ENCODE data around the gene IGF1R.

IGF1R gene

GRCh38 chr15:98760975-98761374 is 112.6 kb downstream of the IGF1R start:
- Mint-ChIP-seq H3K27me3 (peaks cover 20% of the 10 kb centered on the region), H3K9me3 (no peaks in the 10 kb centered on the region), H3K27ac (ENCODE audit: low read depth) (no peak overlapping the region), H3K4me1 (no peaks in the 10 kb centered on the region), H3K4me3 (no peak overlapping the region), H3K36me3 (ENCODE audit: insufficient read depth) (peaks cover 2% of the 10 kb centered on the region)
- no peak for ATAC-seq (replicated peaks; ENCODE audit: extremely low read depth, poor library complexity, severe bottlenecking)
- no peak for DNase-seq (ENCODE audit: low spot score in 2 of 2)

- ATAC-seq (replicated peaks; ENCODE audit: extremely low read depth, poor library complexity, severe bottlenecking), result no peak
- H3K4me3 Mint-ChIP-seq, result no peak overlapping the region
- no peaks in the 10 kb centered on the region for H3K9me3 Mint-ChIP-seq
- no peaks in the 10 kb centered on the region for H3K4me1 Mint-ChIP-seq
- peaks cover 2% of the 10 kb centered on the region for H3K36me3 Mint-ChIP-seq (ENCODE audit: insufficient read depth)
- no peak overlapping the region for H3K27ac Mint-ChIP-seq (ENCODE audit: low read depth)
- peaks cover 40% of the 10 kb centered on the region for H3K27me3 Mint-ChIP-seq
- DNase-seq (ENCODE audit: low spot score in 2 of 2), result no peak
These were observed 114.8 kb downstream of the IGF1R start for GRCh38 chr15:98763179-98763578.

GRCh38 chr15:98764291-98764690 is 116.0 kb downstream of the IGF1R start:
- Mint-ChIP-seq H3K4me3 (no peak overlapping the region), H3K4me1 (no peaks in the 10 kb centered on the region), H3K9me3 (no peaks in the 10 kb centered on the region), H3K36me3 (ENCODE audit: insufficient read depth) (peaks cover 2% of the 10 kb centered on the region), H3K27me3 (peaks cover 30% of the 10 kb centered on the region), H3K27ac (ENCODE audit: low read depth) (no peak overlapping the region)
- ATAC-seq (replicated peaks; ENCODE audit: extremely low read depth, poor library complexity, severe bottlenecking), result no peak
- no peak for DNase-seq (ENCODE audit: low spot score in 2 of 2)

- peaks cover 43% of the 10 kb centered on the region for H3K27me3 Mint-ChIP-seq
- no peak for ATAC-seq (replicated peaks; ENCODE audit: extremely low read depth, poor library complexity, severe bottlenecking)
- peaks cover 2% of the 10 kb centered on the region for H3K36me3 Mint-ChIP-seq (ENCODE audit: insufficient read depth)
- no peak for DNase-seq (ENCODE audit: low spot score in 2 of 2)
- H3K27ac Mint-ChIP-seq (ENCODE audit: low read depth), result no peak overlapping the region
- H3K9me3 Mint-ChIP-seq, result no peaks in the 10 kb centered on the region
- H3K4me3 Mint-ChIP-seq, result no peak overlapping the region
- H3K4me1 Mint-ChIP-seq, result no peaks in the 10 kb centered on the region
These were observed 117.3 kb downstream of the IGF1R start for GRCh38 chr15:98765610-98766009.

- Mint-ChIP-seq H3K4me1 (no peaks in the 10 kb centered on the region), H3K9me3 (no peaks in the 10 kb centered on the region), H3K27ac (ENCODE audit: low read depth) (no peak overlapping the region), H3K36me3 (ENCODE audit: insufficient read depth) (peaks cover 2% of the 10 kb centered on the region), H3K27me3 (peaks cover 55% of the 10 kb centered on the region), H3K4me3 (no peak overlapping the region)
- ATAC-seq (replicated peaks; ENCODE audit: extremely low read depth, poor library complexity, severe bottlenecking) (no peak), DNase-seq (ENCODE audit: low spot score in 2 of 2) (no peak)
These were observed 119.4 kb downstream of the IGF1R start for GRCh38 chr15:98767692-98768091.

GRCh38 chr15:98769867-98770266 is 121.5 kb downstream of the IGF1R start:
- no peaks in the 10 kb centered on the region for H3K4me1 Mint-ChIP-seq
- DNase-seq (ENCODE audit: low spot score in 2 of 2) (no peak), ATAC-seq (replicated peaks; ENCODE audit: extremely low read depth, poor library complexity, severe bottlenecking) (no peak)
- H3K9me3 Mint-ChIP-seq, result no peaks in the 10 kb centered on the region
- peaks cover 2% of the 10 kb centered on the region for H3K36me3 Mint-ChIP-seq (ENCODE audit: insufficient read depth)
- H3K27me3 Mint-ChIP-seq, result peaks cover 75% of the 10 kb centered on the region
- no peak overlapping the region for H3K27ac Mint-ChIP-seq (ENCODE audit: low read depth)
- no peak overlapping the region for H3K4me3 Mint-ChIP-seq

- no peak overlapping the region for H3K27ac Mint-ChIP-seq (ENCODE audit: low read depth)
- peaks cover 73% of the 10 kb centered on the region for H3K27me3 Mint-ChIP-seq
- no peaks in the 10 kb centered on the region for H3K4me1 Mint-ChIP-seq
- H3K9me3 Mint-ChIP-seq, result no peaks in the 10 kb centered on the region
- DNase-seq (ENCODE audit: low spot score in 2 of 2), result no peak
- no peak overlapping the region for H3K4me3 Mint-ChIP-seq
- no peak for ATAC-seq (replicated peaks; ENCODE audit: extremely low read depth, poor library complexity, severe bottlenecking)
- H3K36me3 Mint-ChIP-seq (ENCODE audit: insufficient read depth), result no peaks in the 10 kb centered on the region
These were observed 122.6 kb downstream of the IGF1R start for GRCh38 chr15:98770984-98771383.

- no peak overlapping the region for H3K27ac Mint-ChIP-seq (ENCODE audit: low read depth)
These were observed 123.2 kb downstream of the IGF1R start for GRCh38 chr15:98771541-98771940.

GRCh38 chr15:98772895-98773294 is 124.6 kb downstream of the IGF1R start:
- no peak for ATAC-seq (replicated peaks; ENCODE audit: extremely low read depth, poor library complexity, severe bottlenecking)
- DNase-seq (ENCODE audit: low spot score in 2 of 2), result no peak
- no peak overlapping the region for H3K27ac Mint-ChIP-seq (ENCODE audit: low read depth)
- H3K4me3 Mint-ChIP-seq, result no peak overlapping the region
- H3K27me3 Mint-ChIP-seq, result peaks cover 69% of the 10 kb centered on the region
- no peaks in the 10 kb centered on the region for H3K9me3 Mint-ChIP-seq
- H3K36me3 Mint-ChIP-seq (ENCODE audit: insufficient read depth), result no peaks in the 10 kb centered on the region
- H3K4me1 Mint-ChIP-seq, result no peaks in the 10 kb centered on the region

More at GRCh38 chr15:98771541-98771940, 123.2 kb downstream of the IGF1R start:
- Mint-ChIP-seq H3K4me1 (no peaks in the 10 kb centered on the region), H3K27me3 (peaks cover 69% of the 10 kb centered on the region), H3K36me3 (ENCODE audit: insufficient read depth) (no peaks in the 10 kb centered on the region), H3K9me3 (no peaks in the 10 kb centered on the region), H3K4me3 (no peak overlapping the region)
- DNase-seq (ENCODE audit: low spot score in 2 of 2) (no peak), ATAC-seq (replicated peaks; ENCODE audit: extremely low read depth, poor library complexity, severe bottlenecking) (no peak)

- Mint-ChIP-seq H3K9me3 (no peaks in the 10 kb centered on the region), H3K4me3 (no peak overlapping the region), H3K27me3 (peaks cover 75% of the 10 kb centered on the region), H3K36me3 (ENCODE audit: insufficient read depth) (no peaks in the 10 kb centered on the region), H3K27ac (ENCODE audit: low read depth) (no peak overlapping the region), H3K4me1 (no peaks in the 10 kb centered on the region)
- DNase-seq (ENCODE audit: low spot score in 2 of 2), result no peak
- no peak for ATAC-seq (replicated peaks; ENCODE audit: extremely low read depth, poor library complexity, severe bottlenecking)
These were observed 125.3 kb downstream of the IGF1R start for GRCh38 chr15:98773616-98774015.

GRCh38 chr15:98774756-98775497 is 126.6 kb downstream of the IGF1R start:
- Mint-ChIP-seq H3K9me3 (no peaks in the 10 kb centered on the region), H3K27me3 (peaks cover 68% of the 10 kb centered on the region), H3K4me1 (peaks cover 6% of the 10 kb centered on the region), H3K4me3 (no peak overlapping the region), H3K36me3 (ENCODE audit: insufficient read depth) (no peaks in the 10 kb centered on the region), H3K27ac (ENCODE audit: low read depth) (no peak overlapping the region)
- ATAC-seq (replicated peaks; ENCODE audit: extremely low read depth, poor library complexity, severe bottlenecking), result no peak
- no peak for DNase-seq (ENCODE audit: low spot score in 2 of 2)

GRCh38 chr15:98775498-98776230 is 127.3 kb downstream of the IGF1R start:
- Mint-ChIP-seq H3K9me3 (no peaks in the 10 kb centered on the region), H3K27ac (ENCODE audit: low read depth) (no peak overlapping the region), H3K27me3 (peaks cover 62% of the 10 kb centered on the region), H3K4me3 (no peak overlapping the region), H3K4me1 (peaks cover 6% of the 10 kb centered on the region), H3K36me3 (ENCODE audit: insufficient read depth) (no peaks in the 10 kb centered on the region)
- DNase-seq (ENCODE audit: low spot score in 2 of 2) (no peak), ATAC-seq (replicated peaks; ENCODE audit: extremely low read depth, poor library complexity, severe bottlenecking) (no peak)
